OCI-LY7 (cell line): ENCODE measurements around the gene PPP1R3A.

ENCODE experiments used
- CTCF ChIP-seq: fragments of 200-600 bp; sonication (generic); conservative IDR thresholded peaks from 2 replicates; pipeline ENCODE4 v1.5.1; 2014; ENCODE audit warnings: mild to moderate bottlenecking, antibody characterized with exemption, low read length, moderate library complexity, mixed read lengths
- EZH2phosphoT487 ChIP-seq: fragments of 200-600 bp; sonication (generic); IDR thresholded peaks from 2 replicates; pipeline ENCODE4 v1.6.1; 2018; ENCODE audit warnings: low read depth, borderline replicate concordance, mild to moderate bottlenecking, mixed run types, antibody characterized with exemption, low read length, moderate library complexity, mixed read lengths

- TF ChIP-seq CTCF (no peak), EZH2phosphoT487 (no peak)
Measured at GRCh38 chr7:113918946-113919345, at the start of gene PPP1R3A.
